GM10248 (cell line): ENCODE results near the gene ARID3A.
A peak's percentile ranks its signal among the peaks of the same experiment; 100 is the strongest.

Experiments used
- CTCF ChIA-PET: fragments of 300-600 bp; sonication (Branson Sonifier 250); formaldehyde crosslinking; extraction: SDS; loops from one replicate; lab custom pipeline; 2021; ENCODE audit warnings: antibody characterized with exemption; lab: Yijun Ruan, JAX
- POLR2A ChIA-PET: fragments of 350-650 bp; sonication (Branson Sonifier 250); formaldehyde crosslinking; extraction: SDS; loops from one replicate; lab custom pipeline; 2020; ENCODE audit warnings: antibody characterized with exemption; lab: Yijun Ruan, JAX
- DNase-seq: peaks from one replicate; pipeline ENCODE4 v3.0.0; 2012; ENCODE audit errors: extremely low spot score
- CTCF ChIP-seq: IDR thresholded peaks from 2 replicates; pipeline ENCODE4 v1.5.1; 2012; ENCODE audit warnings: mild to moderate bottlenecking, low read depth; ENCODE audit errors: extremely low read depth, missing control alignments, control extremely low read depth

Gene ARID3A

GRCh38 chr19:892243-892893, 33.5 kb upstream of the ARID3A start:
- TF ChIP-seq CTCF = no peak
- no peak for DNase-seq
- CTCF ChIA-PET = interaction anchor here (1.0 to 2.3 kb wide), 4 partner anchors 11 to 374 kb away, joined by 3 to 9 read pairs (median 5); no protein-coding TSS in a partner anchor

GRCh38 chr19:892894-893689, 32.7 kb upstream of the ARID3A start, which contains the start of the genes MED16 and RNU6-9:
Gene MED16 (minus strand): TSS chr19:893187. CDS start chr19:891131, 2,056 bp downstream.
Gene RNU6-9 (plus strand): TSS chr19:893484.
- DNase-seq = peak; percentile 99
- TF ChIP-seq CTCF = no peak
- POLR2A ChIA-PET = interaction anchor here (0.5 to 1.8 kb wide), 4 partner anchors 10 to 1529 kb away, joined by 3 to 8 read pairs (median 4); no protein-coding TSS in a partner anchor
- CTCF ChIA-PET = interaction anchor here (0.7 to 3.5 kb wide), 6 partner anchors 12 to 373 kb away, joined by 3 to 21 read pairs (median 5); no protein-coding TSS in a partner anchor

More at GRCh38 chr19:892243-892893, 33.5 kb upstream of the ARID3A start:
- POLR2A ChIA-PET = interaction anchor here (1.4 to 1.8 kb wide), 2 partner anchors 11 to 15 kb away, joined by 6 to 8 read pairs; no protein-coding TSS in a partner anchor

- ChIA-PET POLR2A (interaction anchor here (1.4 kb wide), 1 partner anchor 10 kb away, joined by 5 read pairs; no protein-coding TSS in a partner anchor), CTCF (interaction anchor here (1.1 kb wide), 1 partner anchor 17 kb away, joined by 3 read pairs; no protein-coding TSS in a partner anchor)
- TF ChIP-seq CTCF = no peak
- no peak for DNase-seq
Observed at GRCh38 chr19:896434-896833, 29.4 kb upstream of the ARID3A start.

- ChIA-PET CTCF (no interaction called here), POLR2A (interaction anchor here (0.8 kb wide), 1 partner anchor 10 kb away, joined by 3 read pairs; no protein-coding TSS in a partner anchor)
- DNase-seq = no peak
- TF ChIP-seq CTCF = no peak
Observed at GRCh38 chr19:896999-897398, 28.8 kb upstream of the ARID3A start.

DNA sequence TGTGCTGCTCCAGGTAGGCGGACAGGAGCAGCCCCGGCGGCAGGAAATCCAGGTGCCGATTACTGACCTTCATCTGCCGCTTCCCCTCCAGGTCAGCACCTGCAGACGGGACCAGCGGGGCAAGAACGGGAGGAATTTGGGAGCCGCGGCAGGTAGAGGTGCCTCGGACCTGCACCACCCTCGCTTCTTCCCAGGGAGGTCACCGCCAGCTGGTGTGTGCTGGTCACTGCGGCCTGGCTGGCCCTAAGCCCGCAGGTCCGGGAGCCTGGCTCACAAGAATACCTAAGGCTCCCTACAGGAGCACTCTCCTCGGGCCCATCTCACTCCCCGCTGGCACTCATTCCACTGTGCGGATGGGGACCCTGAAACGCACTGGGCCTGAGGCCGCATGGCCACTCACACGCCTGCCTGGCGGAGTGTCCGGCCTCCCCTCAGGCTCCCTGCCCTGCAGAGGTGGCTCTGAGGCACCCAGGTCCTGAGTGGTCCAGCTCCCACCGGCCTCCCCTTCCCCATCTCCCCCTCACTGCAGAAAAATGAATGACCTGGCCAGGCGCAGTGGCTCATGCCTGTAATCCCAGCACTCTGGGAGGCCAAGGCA, 28.3 kb upstream of the ARID3A start:
- DNase-seq = no peak
- ChIA-PET CTCF (no interaction called here), POLR2A (interaction anchor here (0.8 kb wide), 1 partner anchor 9 kb away, joined by 3 read pairs; no protein-coding TSS in a partner anchor)
- TF ChIP-seq CTCF = no peak

GRCh38 chr19:898663-899062, 27.2 kb upstream of the ARID3A start:
- no peak for DNase-seq
- TF ChIP-seq CTCF = no peak
- POLR2A ChIA-PET = no interaction called here
- CTCF ChIA-PET = no interaction called here
